ENCODE results near the gene MT1F.
"Not testable (repeated sequence)": the region's sequence is repeated elsewhere in the genome, so short reads cannot be mapped to it uniquely, and the experiment has no call there.

The MT1F gene

DNA sequence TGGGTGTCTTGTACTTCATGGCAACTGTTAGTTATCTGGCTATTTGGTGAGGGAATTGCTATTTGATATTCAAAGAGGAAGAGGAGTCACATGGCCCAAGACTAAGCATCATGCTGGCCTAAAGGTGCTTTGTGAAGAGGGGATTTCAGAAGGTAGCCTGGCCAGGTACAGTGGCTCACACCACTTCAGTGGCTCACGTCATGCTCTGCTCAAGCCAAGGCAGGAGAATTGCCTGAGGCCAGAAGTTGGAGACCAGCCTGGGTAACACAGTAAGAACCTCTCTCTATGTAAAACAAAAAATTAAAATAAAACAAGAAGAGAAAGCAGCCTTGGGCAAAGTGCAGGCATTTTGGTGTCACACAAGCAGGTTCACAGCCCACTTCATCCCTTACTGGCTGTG is 12.4 kb upstream of the MT1F start:
- DNase-seq (ENCODE audit: low spot score): no peak

DNA sequence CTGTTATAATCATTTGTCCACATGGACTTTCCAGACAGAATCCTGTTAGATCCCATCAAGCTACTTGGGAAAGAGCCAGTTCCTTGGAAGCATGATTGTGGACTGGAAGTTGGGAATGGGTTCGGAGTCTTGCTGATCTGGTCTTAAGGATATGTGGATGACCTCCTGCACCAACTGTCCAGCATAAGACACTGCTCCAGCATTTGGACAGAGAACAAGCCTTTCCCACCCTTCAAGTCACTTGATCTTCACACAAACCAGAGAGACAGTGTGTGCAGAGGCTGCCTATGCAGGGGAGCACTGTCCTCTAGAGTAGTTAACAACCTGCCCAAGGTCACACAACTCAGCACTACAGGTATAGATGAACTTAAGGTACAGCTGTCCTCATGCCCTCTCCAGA is 11.9 kb upstream of the MT1F start:
- no peak for DNase-seq (ENCODE audit: low spot score)

GRCh38 chr16:56647641-56648431 is 9.9 kb upstream of the MT1F start:
- DNase-seq (ENCODE audit: low spot score): no peak

DNA sequence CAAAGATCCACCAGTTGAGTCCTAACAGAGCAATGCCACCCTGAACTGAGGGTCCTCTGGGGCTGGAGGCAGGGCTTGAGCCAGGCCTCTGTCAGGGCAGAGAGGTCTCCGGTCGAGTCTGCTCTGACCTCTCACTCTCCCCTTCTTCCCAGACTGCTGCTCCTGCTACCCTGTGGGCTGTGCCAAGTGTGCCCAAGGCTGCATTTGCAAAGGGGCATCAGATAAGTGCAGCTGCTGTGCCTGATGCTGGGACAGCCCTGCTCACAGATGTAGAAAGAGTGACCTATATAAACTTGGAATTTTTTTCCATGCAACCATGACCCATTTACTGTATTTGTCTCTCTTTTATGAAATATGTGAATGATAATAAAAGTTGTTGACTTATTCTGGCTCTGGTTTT is 8.5 kb upstream of the MT1F start:
- no peak for DNase-seq (ENCODE audit: low spot score)

- no peak for DNase-seq (ENCODE audit: low spot score)
Observed at GRCh38 chr16:56649820-56650219, 7.9 kb upstream of the MT1F start.

DNA sequence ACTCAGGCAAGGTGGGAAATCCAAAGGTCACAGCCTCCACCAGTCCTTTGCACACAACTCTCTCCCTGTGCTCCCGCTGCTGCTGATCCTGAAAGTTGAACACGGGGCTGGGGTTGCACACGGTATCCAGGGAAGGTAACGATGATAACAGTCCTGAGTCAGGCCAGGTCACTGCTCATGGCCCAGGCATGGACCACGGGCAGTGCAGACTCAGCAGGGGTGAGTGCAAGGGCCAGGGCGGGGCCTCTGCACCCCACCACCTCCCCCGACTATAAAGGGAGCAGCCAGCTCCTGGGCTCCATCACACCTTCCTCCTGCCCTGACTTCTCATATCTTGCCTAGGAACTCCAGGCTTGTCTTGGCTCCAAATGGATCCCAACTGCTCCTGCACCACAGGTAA is 6.2 kb upstream of the MT1F start, which contains the start of gene MT1B:
TSS of gene MT1B (plus strand) at position 301 of the 400 bp plus-strand sequence. CDS start at position 369, 68 bp downstream.
- no peak for DNase-seq (ENCODE audit: low spot score)

DNA sequence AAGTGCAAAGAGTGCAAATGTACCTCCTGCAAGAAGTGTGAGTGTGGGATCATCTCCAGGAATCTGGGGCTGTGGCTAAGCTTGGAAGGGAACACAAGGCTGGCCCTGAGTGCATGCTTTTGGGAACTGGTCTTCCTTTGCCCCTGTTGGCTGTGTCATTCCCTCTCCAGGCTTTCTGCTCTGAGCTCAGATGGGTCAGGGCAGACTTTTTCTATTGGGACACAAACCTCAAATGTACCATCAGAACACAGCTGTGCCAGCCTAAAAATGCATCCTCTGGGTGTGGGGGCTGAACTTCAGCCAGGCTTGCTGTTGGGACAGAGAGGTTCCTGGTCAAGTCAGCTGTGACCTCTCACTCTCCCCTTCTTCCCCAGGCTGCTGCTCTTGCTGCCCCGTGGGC is 5.2 kb upstream of the MT1F start:
- no peak for DNase-seq (ENCODE audit: low spot score)

DNA sequence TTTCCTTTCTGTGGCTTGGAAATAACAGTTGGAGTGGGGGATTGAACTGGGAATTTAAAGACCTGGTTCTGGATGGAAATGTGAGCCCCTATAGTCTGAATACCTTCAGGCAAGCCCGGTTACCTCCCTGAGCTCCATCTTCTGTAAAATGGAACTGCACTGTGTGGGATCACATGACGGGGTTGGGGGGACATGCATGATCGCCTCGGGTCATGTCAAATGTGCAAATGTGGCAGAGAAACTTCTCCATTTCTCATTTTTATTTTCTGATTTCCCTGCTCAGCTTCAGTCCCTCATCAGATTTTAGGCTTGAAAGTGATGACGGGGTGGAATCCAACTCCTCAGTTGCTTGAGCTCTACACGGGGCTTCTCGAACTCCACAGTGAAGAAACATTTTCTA is 4.5 kb upstream of the MT1F start:
- no peak for DNase-seq (ENCODE audit: low spot score)

DNA sequence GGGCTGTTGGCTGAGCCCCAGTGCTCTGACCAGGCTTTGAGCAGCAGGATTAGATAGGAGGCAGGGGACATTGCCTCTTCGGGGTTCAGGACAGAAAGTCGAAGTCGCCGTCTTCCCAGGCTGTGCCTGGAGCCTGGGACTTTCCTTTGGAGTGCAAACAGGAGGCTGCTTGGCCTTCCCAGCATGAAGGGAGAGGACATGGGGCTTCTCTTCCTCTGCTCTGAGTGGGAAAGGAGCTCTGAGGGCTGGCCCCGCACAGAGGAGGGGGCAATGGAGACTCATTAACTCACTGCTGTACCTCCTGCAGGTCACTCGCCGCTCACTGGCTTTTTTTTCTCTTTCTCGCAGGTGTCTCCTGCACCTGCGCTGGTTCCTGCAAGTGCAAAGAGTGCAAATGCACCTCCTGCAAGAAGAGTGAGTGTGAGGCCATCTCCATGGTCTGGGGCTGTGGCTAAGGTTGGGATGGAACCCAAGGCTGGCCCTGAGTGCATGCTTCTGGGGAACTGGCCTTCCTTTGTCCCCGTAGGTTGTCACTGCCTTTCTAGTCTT is 642 bp downstream of the MT1F start:
- no peak for DNase-seq (ENCODE audit: low spot score)

DNA sequence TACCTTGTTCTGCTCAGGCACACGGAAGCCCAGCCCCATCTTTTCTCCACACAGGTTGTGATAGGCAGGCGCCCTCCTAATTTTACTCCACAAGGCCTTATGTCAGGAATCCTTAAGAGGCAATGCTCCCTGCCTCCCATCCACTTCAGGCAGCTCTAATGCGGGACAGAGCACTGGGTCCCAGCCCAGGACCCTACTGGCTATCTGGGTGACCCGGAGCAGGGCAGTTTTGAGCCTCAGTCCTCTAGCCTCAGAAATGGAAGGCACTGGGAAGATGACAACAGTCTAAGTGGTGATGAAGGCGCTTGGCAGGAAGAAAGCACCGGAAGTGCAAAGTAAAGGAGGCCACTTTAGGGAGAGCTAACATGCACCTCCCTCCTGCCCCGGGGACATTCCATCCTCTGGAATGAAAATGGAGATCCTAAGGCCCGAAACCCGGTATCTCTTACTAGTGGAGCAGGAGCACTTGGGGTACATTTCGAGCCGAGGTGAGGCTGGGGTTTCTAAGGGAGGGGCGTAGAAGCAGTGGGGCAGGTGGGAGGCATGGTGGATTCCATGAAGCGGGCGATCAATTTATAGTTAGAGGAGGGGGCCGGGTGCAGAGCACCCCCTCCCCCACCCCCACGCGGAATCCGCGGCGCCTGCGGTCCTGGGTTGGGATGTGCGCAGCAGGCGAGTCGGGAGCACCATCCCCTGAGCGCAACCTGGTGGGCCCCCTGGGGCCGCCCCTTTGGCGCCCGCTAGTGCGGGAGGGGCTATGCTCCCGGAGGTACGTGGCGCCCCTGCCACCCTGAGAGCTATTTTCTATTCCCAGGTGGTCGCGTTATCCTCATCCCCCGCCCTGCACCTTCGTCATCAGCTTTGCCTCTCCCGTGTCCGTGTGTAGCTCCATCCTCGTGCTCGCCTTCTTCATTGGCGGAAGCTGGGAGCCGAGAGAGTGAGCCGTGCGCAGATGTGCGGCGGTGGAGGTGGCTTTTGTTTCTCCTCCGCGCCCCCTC is 4.9 kb downstream of the MT1F start:
- no peak for DNase-seq (ENCODE audit: low spot score)

- DNase-seq (ENCODE audit: low spot score): no peak
Observed at GRCh38 chr16:56664506-56664905, 6.7 kb downstream of the MT1F start.

- DNase-seq (ENCODE audit: low spot score): not testable (repeated sequence)
Observed at GRCh38 chr16:56665286-56666261, 7.8 kb downstream of the MT1F start.

DNA sequence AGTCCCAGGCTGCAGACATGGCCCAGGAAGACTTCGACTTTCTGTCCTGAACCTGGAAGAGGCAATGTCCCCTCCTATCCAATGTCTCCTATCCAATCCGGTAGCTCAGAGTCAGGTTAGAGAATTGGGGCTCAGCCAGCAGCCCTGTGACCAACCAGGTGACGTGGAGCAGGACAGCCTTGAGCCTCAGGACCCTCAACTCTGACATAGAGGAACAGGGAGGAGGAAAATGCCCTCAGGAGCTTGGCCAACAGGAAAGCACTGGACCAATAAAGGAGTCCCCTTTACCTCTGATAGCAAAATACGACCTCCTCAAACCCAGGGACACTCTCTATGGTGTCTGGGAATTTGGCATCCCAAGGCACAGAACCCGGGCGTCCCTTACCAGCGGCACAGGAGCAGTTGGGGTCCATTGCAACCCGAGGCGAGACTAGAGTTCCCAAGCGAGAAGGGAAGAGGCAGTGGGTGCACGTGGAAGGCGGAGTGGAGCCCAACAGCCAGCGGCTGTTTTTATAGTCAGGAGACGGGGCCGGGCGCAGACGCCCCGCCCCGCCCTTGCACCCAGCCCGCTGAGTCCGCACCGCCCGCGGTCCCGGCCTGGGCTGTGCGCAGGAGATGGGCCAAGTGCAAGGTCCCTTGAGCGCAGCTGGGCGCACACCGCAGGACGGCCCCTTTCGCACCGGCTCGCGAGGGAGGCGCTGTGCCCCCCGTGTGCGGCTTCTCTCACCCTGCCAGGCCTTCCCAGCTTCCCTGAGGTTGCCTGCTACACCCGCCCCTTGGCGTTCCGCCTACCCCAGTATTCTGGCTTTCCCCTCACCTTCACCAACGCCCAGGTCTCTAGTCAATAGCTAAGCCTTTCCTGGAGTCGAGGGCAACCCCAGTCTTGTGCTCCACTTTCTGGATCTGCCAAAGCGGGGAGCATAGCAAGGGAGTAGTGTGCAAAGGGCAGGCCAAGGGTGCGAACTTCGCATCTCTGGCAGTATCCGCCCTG is 10.1 kb downstream of the MT1F start, which contains the start of gene MT1G:
TSS of gene MT1G (minus strand) at position 485 of the 991 bp plus-strand sequence. CDS start at position 413, 72 bp downstream.
- DNase-seq (ENCODE audit: low spot score): no peak

- DNase-seq (ENCODE audit: low spot score): no peak
Observed at GRCh38 chr16:56669005-56669839, 11.5 kb downstream of the MT1F start, which contains the start of gene MT1H. Gene MT1H, plus strand, starts transcription at chr16:56669814. Its CDS starts 71 bp downstream, at chr16:56669885.

DNA sequence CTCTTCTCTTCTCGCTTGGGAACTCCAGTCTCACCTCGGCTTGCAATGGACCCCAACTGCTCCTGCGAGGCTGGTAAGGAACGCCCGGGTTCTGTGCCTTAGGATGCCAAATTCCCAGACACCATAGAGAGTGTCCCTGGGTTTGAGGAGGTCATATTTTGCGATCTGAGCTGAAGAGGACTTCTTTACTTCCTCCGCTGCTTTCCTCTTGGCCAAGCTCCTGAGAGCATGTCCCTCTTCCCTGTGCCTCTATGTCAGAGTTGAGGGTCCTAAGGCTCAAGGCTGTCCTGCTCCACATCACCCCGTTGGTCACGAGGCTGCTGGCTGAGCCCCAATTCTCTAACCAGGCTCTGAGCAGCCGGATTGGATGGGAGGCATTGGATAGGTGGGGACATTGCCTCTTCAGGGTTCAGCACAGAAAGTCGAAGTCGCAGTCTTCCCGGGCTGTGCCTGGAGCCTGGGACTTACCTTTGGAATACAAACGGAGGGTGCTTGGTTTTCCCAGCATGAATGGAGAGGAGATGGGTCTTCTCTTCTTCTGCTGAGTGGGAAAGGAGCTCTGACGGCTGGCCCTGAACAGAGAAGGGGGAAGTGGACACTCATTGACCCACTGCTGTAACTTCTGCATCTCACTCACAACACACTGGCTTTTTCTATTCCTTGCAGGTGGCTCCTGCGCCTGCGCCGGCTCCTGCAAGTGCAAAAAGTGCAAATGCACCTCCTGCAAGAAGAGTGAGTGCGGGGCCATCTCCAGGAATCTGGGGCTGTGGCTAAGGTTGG is 12.3 kb downstream of the MT1F start:
- no peak for DNase-seq (ENCODE audit: low spot score)

DNA sequence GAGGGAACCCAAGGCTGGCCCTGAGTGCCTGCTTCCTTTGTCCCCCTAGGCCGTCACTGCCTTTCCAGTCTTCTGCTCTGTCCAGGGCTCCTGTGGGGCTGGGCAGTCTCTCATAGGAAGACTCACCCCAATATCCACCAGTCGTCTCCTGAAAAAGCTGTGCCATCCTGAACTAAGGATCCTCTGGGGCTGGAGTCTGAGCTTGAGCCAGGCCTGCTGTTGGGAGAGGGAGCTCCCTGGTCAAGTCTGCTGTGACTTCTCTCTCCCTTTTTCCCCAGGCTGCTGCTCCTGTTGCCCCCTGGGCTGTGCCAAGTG is 12.8 kb downstream of the MT1F start:
- no peak for DNase-seq (ENCODE audit: low spot score)

DNA sequence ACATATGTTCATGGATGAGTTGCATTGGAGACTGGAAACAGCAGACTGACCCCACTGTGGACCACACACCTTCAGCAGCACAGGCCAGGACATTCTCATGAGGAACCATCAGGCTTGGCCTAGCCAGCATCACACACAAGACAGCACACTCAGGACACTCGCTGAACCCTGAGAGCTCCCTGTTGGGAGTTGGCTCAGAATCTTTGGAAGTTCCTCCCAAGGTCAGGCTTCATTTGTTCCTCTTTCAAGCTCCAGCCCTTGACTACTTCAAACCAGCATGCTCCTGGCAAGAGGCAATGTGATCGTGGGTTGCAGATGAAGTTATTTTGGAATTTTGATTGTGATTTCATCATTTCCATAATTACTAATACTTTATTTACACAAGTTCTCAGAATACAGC is 13.9 kb downstream of the MT1F start:
- not testable (repeated sequence) for DNase-seq (ENCODE audit: low spot score)

DNA sequence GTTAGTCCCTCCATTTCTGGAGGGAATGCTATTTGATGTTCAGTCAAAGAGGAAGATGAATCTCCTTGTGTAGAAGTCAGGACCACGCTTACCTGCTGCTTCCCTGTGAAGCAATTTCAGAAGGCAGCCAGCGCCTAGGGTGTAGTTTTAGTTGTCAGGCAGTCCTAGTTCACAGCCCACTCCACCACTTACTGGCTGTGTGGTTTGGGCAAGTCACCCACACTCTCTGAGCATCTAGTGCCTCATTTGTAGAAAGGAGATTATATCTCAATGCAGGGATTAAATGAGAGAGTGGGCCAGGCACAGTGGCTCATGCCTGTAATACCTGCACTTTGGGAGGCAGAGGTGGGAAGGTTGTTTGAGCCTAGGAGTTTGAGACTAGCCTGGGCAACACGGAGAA is 14.4 kb downstream of the MT1F start:
- not testable (repeated sequence) for DNase-seq (ENCODE audit: low spot score)
